GM23338 (cell line): ENCODE measurements around the gene UCP1. TPM values are rescaled to one million over a fixed set of nuclear protein-coding genes. Genes with fewer than 3 reads are reported as not detected.
A peak's percentile ranks its signal among the peaks of the same experiment; 100 is the strongest.

Source experiments
- ATAC-seq: fragments of 200-7000 bp; cut with Tn5 transposase; 3 replicates; pipeline ENCODE4 v1.9.1; 2020
- DNase-seq: peaks from one replicate; pipeline ENCODE4 v3.0.0-alpha.2; 2015; ENCODE audit warnings: low spot score
- H2AFZ ChIP-seq: fragments of 200-600 bp; sonication (generic); 2 replicates; pipeline ENCODE4 v1.8.0; 2016; ENCODE audit warnings: antibody characterized with exemption, mild to moderate bottlenecking, moderate library complexity
- H3F3A ChIP-seq: fragments of 200-600 bp; sonication (generic); replicated peaks from 2 replicates; pipeline ENCODE4 v1.8.0; 2017; ENCODE audit warnings: antibody characterized with exemption, mixed run types, low read depth
- H3K27ac ChIP-seq: fragments of 200-600 bp; sonication (generic); 2 replicates; pipeline ENCODE4 v1.6.1; 2016; ENCODE audit warnings: low read depth
- H3K27me3 ChIP-seq: fragments of 200-600 bp; sonication (generic); 2 replicates; pipeline ENCODE4 v1.8.0; 2016; ENCODE audit warnings: mild to moderate bottlenecking, mixed run types, moderate library complexity; ENCODE audit not compliant: insufficient read depth
- H3K36me3 ChIP-seq: fragments of 200-600 bp; sonication (generic); 2 replicates; pipeline ENCODE4 v1.8.0; 2016; ENCODE audit warnings: mild to moderate bottlenecking; ENCODE audit not compliant: insufficient read depth
- H3K4me1 ChIP-seq: fragments of 200-600 bp; sonication (generic); 2 replicates; pipeline ENCODE4 v1.8.0; 2016; ENCODE audit warnings: mild to moderate bottlenecking, moderate library complexity; ENCODE audit not compliant: insufficient read depth
- H3K4me2 ChIP-seq: fragments of 200-600 bp; sonication (generic); 2 replicates; pipeline ENCODE4 v1.7.1; 2017; ENCODE audit warnings: mixed run types
- H3K4me3 ChIP-seq: fragments of 200-600 bp; sonication (generic); 2 replicates; pipeline ENCODE4 v1.6.1; 2016; ENCODE audit warnings: mixed run types
- H3K79me2 ChIP-seq: fragments of 200-600 bp; sonication (generic); replicated peaks from 2 replicates; pipeline ENCODE4 v1.8.0; 2017; ENCODE audit warnings: mild to moderate bottlenecking; ENCODE audit not compliant: insufficient read depth
- H3K9me2 ChIP-seq: fragments of 200-600 bp; sonication (generic); 2 replicates; pipeline ENCODE4 v1.8.0; 2017; ENCODE audit not compliant: insufficient read depth
- H4K20me1 ChIP-seq: fragments of 200-600 bp; sonication (generic); replicated peaks from 2 replicates; pipeline ENCODE4 v1.8.0; 2017; ENCODE audit warnings: mild to moderate bottlenecking; ENCODE audit not compliant: insufficient read depth
- H3K27ac Mint-ChIP-seq: 2 replicates; pipeline ENCODE4 v1.8.0; 2020; ENCODE audit warnings: inconsistent platforms, mild to moderate bottlenecking, moderate library complexity, mixed read lengths
- H3K27me3 Mint-ChIP-seq: 3 replicates; pipeline ENCODE4 v1.8.0; 2022; ENCODE audit warnings: low read depth, mild to moderate bottlenecking, moderate library complexity, mixed read lengths, inconsistent platforms; ENCODE audit not compliant: insufficient read depth, poor library complexity
- H3K36me3 Mint-ChIP-seq: 3 replicates; pipeline ENCODE4 v1.8.0; 2021; ENCODE audit warnings: low read depth, mild to moderate bottlenecking, inconsistent platforms, moderate library complexity, mixed read lengths
- H3K4me1 Mint-ChIP-seq: 3 replicates; pipeline ENCODE4 v1.8.0; 2020; ENCODE audit warnings: mild to moderate bottlenecking, inconsistent platforms, mixed read lengths
- H3K4me3 Mint-ChIP-seq: 3 replicates; pipeline ENCODE4 v1.8.0; 2021; ENCODE audit warnings: moderate library complexity, mild to moderate bottlenecking, inconsistent platforms, mixed read lengths
- H3K9me3 Mint-ChIP-seq: 3 replicates; pipeline ENCODE4 v1.8.0; 2020; ENCODE audit warnings: moderate library complexity, mild to moderate bottlenecking, inconsistent platforms, mixed read lengths
- CREB1 ChIP-seq: fragments of 250-450 bp; sonication (Bioruptor Pico); IDR thresholded peaks from 2 replicates; pipeline ENCODE4 v1.5.0; 2020; ENCODE audit warnings: low read depth, mild to moderate bottlenecking, moderate library complexity
- EZH2 ChIP-seq: fragments of 200-600 bp; sonication (generic); IDR thresholded peaks from one replicate; pipeline ENCODE4 v1.8.0; 2017; ENCODE audit warnings: antibody characterized with exemption, mild to moderate bottlenecking, low read depth; ENCODE audit not compliant: unreplicated experiment
- EZH2phosphoT487 ChIP-seq: fragments of 200-600 bp; sonication (generic); IDR thresholded peaks from one replicate; pipeline ENCODE4 v1.8.1; 2018; ENCODE audit warnings: antibody characterized with exemption; ENCODE audit not compliant: unreplicated experiment
- JUNB ChIP-seq: IDR thresholded peaks from one replicate; pipeline ENCODE4 v1.6.1; 2016; ENCODE audit warnings: antibody characterized with exemption; ENCODE audit not compliant: unreplicated experiment
- NANOG ChIP-seq: IDR thresholded peaks from 2 replicates; pipeline ENCODE4 v1.6.1; 2016; ENCODE audit warnings: antibody characterized with exemption, borderline replicate concordance
- POLR2AphosphoS5 ChIP-seq: IDR thresholded peaks from 2 replicates; pipeline ENCODE4 v1.6.1; 2016; ENCODE audit warnings: antibody characterized with exemption, low read depth
- STAT1 ChIP-seq: IDR thresholded peaks from one replicate; pipeline ENCODE4 v1.6.1; 2016; ENCODE audit warnings: antibody characterized with exemption; ENCODE audit not compliant: unreplicated experiment
- ZNF114 ChIP-seq: fragments of 250-450 bp; sonication (Bioruptor Pico); IDR thresholded peaks from 2 replicates; pipeline ENCODE4 v1.5.0; 2020; ENCODE audit warnings: mild to moderate bottlenecking, moderate library complexity
- ZNF331 ChIP-seq: fragments of 250-450 bp; sonication (Bioruptor Pico); IDR thresholded peaks from 2 replicates; pipeline ENCODE4 v1.5.0; 2020; ENCODE audit warnings: low read depth, mild to moderate bottlenecking, moderate library complexity
- polyA plus RNA-seq: library from polyadenylated mRNA; unstranded; fragments of >200 nt; fragmentation: Nextera tagmentation; extraction: Ambion mirVana; gene quantifications from 2 replicates; pipeline ENCODE4 v1.2.1, GENCODE V29; 2016
- total RNA-seq: library from RNA; depleted of rRNA; stranded (reverse); fragments of >200 nt; shearing (Covaris generic); gene quantifications from 2 replicates; pipeline ENCODE4 v1.2.3, GENCODE V29; 2014
- TF ChIP-seq, protein P1 (sequence below): fragments of 250-450 bp; sonication (Bioruptor Pico); IDR thresholded peaks from 2 replicates; pipeline ENCODE4 v1.5.0; 2020; ENCODE audit warnings: mild to moderate bottlenecking, moderate library complexity
- TF ChIP-seq, protein P2 (sequence below), 2 experiments: fragments of 200-600 bp in 1 of 2; sonication (generic) in 1 of 2; conservative IDR thresholded peaks; 2 replicates each; pipeline versions ENCODE4 v1.5.1 to v1.6.1; 2016 to 2017; ENCODE audit warnings: antibody characterized with exemption in 2 of 2, low read depth in 2 of 2, mild to moderate bottlenecking in 2 of 2, moderate library complexity in 1 of 2
- TF ChIP-seq, protein P3 (sequence below): IDR thresholded peaks from one replicate; pipeline ENCODE4 v1.6.1; 2018; ENCODE audit warnings: antibody characterized with exemption; ENCODE audit not compliant: unreplicated experiment
- TF ChIP-seq, protein P4 (sequence below): IDR thresholded peaks from 2 replicates; pipeline ENCODE4 v1.6.1; 2016; ENCODE audit warnings: antibody characterized with exemption

Gene UCP1
- total and polyA plus RNA-seq, 2 experiments from 2014 or later = 0.21 TPM; not detected in 1

DNA sequence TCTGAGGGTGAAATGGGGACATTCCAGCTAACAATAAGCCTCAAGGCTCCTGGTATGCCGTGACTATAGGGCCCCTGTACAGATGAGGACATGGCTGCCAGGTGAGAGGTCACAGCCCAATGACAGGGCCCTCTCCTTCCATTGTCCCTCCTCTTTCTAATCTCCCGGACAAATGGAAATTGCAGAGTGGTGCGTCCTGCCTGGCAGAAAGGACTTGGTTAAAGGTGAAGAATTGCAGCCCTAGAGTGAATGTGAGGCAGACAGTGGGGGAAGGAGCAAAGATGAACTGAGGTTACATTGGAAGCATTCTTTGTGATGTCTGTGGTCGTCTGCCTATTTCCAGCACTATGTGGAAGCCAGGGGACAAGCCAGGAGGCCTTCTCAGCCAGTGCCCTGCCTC lies 6.7 kb upstream of the UCP1 start:
- H3K27me3 ChIP-seq = peaks cover 28% of the 10 kb centered on the region
- Mint-ChIP-seq H3K4me3 (no peak overlapping the region), H3K27ac (no peak overlapping the region), H3K9me3 (no peaks in the 10 kb centered on the region), H3K36me3 (no peaks in the 10 kb centered on the region), H3K27me3 (peaks cover 20% of the 10 kb centered on the region), H3K4me1 (no peaks in the 10 kb centered on the region)
- H3K36me3 ChIP-seq = no peaks in the 10 kb centered on the region
- no peaks in the 10 kb centered on the region for H4K20me1 ChIP-seq
- H3K4me3 ChIP-seq = no peak overlapping the region
- peak overlapping the region; percentile 59; the same call in 1 of the 2 replicates for H2AFZ ChIP-seq
- DNase-seq (no peak), ATAC-seq (peak; percentile 38)
- H3K9me2 ChIP-seq = no peaks in the 10 kb centered on the region
- no peak overlapping the region for H3K4me2 ChIP-seq
- TF ChIP-seq EZH2 (no peak), CREB1 (CRISPR knock-in tag) (no peak), POLR2AphosphoS5 (no peak), JUNB (no peak), STAT1 (no peak), NANOG (no peak), ZNF114 (CRISPR knock-in tag) (no peak), ZNF331 (CRISPR knock-in tag) (no peak), EZH2phosphoT487 (no peak)
- TF ChIP-seq, protein P1, sequence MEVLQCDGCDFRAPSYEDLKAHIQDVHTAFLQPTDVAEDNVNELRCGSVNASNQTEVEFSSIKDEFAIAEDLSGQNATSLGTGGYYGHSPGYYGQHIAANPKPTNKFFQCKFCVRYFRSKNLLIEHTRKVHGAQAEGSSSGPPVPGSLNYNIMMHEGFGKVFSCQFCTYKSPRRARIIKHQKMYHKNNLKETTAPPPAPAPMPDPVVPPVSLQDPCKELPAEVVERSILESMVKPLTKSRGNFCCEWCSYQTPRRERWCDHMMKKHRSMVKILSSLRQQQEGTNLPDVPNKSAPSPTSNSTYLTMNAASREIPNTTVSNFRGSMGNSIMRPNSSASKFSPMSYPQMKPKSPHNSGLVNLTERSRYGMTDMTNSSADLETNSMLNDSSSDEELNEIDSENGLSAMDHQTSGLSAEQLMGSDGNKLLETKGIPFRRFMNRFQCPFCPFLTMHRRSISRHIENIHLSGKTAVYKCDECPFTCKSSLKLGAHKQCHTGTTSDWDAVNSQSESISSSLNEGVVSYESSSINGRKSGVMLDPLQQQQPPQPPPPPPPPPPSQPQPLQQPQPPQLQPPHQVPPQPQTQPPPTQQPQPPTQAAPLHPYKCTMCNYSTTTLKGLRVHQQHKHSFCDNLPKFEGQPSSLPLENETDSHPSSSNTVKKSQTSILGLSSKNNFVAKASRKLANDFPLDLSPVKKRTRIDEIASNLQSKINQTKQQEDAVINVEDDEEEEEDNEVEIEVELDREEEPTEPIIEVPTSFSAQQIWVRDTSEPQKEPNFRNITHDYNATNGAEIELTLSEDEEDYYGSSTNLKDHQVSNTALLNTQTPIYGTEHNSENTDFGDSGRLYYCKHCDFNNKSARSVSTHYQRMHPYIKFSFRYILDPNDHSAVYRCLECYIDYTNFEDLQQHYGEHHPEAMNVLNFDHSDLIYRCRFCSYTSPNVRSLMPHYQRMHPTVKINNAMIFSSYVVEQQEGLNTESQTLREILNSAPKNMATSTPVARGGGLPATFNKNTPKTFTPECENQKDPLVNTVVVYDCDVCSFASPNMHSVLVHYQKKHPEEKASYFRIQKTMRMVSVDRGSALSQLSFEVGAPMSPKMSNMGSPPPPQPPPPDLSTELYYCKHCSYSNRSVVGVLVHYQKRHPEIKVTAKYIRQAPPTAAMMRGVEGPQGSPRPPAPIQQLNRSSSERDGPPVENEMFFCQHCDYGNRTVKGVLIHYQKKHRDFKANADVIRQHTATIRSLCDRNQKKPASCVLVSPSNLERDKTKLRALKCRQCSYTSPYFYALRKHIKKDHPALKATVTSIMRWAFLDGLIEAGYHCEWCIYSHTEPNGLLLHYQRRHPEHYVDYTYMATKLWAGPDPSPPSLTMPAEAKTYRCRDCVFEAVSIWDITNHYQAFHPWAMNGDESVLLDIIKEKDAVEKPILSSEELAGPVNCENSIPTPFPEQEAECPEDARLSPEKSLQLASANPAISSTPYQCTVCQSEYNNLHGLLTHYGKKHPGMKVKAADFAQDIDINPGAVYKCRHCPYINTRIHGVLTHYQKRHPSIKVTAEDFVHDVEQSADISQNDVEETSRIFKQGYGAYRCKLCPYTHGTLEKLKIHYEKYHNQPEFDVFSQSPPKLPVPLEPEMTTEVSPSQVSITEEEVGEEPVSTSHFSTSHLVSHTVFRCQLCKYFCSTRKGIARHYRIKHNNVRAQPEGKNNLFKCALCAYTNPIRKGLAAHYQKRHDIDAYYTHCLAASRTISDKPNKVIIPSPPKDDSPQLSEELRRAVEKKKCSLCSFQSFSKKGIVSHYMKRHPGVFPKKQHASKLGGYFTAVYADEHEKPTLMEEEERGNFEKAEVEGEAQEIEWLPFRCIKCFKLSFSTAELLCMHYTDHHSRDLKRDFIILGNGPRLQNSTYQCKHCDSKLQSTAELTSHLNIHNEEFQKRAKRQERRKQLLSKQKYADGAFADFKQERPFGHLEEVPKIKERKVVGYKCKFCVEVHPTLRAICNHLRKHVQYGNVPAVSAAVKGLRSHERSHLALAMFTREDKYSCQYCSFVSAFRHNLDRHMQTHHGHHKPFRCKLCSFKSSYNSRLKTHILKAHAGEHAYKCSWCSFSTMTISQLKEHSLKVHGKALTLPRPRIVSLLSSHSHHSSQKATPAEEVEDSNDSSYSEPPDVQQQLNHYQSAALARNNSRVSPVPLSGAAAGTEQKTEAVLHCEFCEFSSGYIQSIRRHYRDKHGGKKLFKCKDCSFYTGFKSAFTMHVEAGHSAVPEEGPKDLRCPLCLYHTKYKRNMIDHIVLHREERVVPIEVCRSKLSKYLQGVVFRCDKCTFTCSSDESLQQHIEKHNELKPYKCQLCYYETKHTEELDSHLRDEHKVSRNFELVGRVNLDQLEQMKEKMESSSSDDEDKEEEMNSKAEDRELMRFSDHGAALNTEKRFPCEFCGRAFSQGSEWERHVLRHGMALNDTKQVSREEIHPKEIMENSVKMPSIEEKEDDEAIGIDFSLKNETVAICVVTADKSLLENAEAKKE (CRISPR knock-in tag) = no peak
- TF ChIP-seq, protein P2, sequence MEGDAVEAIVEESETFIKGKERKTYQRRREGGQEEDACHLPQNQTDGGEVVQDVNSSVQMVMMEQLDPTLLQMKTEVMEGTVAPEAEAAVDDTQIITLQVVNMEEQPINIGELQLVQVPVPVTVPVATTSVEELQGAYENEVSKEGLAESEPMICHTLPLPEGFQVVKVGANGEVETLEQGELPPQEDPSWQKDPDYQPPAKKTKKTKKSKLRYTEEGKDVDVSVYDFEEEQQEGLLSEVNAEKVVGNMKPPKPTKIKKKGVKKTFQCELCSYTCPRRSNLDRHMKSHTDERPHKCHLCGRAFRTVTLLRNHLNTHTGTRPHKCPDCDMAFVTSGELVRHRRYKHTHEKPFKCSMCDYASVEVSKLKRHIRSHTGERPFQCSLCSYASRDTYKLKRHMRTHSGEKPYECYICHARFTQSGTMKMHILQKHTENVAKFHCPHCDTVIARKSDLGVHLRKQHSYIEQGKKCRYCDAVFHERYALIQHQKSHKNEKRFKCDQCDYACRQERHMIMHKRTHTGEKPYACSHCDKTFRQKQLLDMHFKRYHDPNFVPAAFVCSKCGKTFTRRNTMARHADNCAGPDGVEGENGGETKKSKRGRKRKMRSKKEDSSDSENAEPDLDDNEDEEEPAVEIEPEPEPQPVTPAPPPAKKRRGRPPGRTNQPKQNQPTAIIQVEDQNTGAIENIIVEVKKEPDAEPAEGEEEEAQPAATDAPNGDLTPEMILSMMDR (conservative IDR thresholded peaks at IDR 0.05; ENCODE audit: low read depth in 2 of 2) = no peak
- TF ChIP-seq, protein P3, sequence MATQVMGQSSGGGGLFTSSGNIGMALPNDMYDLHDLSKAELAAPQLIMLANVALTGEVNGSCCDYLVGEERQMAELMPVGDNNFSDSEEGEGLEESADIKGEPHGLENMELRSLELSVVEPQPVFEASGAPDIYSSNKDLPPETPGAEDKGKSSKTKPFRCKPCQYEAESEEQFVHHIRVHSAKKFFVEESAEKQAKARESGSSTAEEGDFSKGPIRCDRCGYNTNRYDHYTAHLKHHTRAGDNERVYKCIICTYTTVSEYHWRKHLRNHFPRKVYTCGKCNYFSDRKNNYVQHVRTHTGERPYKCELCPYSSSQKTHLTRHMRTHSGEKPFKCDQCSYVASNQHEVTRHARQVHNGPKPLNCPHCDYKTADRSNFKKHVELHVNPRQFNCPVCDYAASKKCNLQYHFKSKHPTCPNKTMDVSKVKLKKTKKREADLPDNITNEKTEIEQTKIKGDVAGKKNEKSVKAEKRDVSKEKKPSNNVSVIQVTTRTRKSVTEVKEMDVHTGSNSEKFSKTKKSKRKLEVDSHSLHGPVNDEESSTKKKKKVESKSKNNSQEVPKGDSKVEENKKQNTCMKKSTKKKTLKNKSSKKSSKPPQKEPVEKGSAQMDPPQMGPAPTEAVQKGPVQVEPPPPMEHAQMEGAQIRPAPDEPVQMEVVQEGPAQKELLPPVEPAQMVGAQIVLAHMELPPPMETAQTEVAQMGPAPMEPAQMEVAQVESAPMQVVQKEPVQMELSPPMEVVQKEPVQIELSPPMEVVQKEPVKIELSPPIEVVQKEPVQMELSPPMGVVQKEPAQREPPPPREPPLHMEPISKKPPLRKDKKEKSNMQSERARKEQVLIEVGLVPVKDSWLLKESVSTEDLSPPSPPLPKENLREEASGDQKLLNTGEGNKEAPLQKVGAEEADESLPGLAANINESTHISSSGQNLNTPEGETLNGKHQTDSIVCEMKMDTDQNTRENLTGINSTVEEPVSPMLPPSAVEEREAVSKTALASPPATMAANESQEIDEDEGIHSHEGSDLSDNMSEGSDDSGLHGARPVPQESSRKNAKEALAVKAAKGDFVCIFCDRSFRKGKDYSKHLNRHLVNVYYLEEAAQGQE = no peak
- TF ChIP-seq, protein P4, sequence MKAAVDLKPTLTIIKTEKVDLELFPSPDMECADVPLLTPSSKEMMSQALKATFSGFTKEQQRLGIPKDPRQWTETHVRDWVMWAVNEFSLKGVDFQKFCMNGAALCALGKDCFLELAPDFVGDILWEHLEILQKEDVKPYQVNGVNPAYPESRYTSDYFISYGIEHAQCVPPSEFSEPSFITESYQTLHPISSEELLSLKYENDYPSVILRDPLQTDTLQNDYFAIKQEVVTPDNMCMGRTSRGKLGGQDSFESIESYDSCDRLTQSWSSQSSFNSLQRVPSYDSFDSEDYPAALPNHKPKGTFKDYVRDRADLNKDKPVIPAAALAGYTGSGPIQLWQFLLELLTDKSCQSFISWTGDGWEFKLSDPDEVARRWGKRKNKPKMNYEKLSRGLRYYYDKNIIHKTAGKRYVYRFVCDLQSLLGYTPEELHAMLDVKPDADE = no peak
- H3K79me2 ChIP-seq = no peaks in the 10 kb centered on the region
- no peak overlapping the region for H3K27ac ChIP-seq
- H3K4me1 ChIP-seq = no peaks in the 10 kb centered on the region
- no peaks in the 10 kb centered on the region for H3F3A ChIP-seq
